ENCODE measurements around the gene GPBP1.

GRCh38 chr5:57219386-57219785 lies 45.5 kb downstream of the GPBP1 start:
- TF ChIP-seq CTCF (IDR thresholded peaks at IDR 0.05; ENCODE audit: borderline replicate concordance, extremely low read depth, low read length, poor library complexity, severe bottlenecking) (no peak), EZH2 (IDR thresholded peaks at IDR 0.05; ENCODE audit: borderline replicate concordance, low read depth, low read length, severe bottlenecking) (no peak)

All from DND-41 (cell line).